Keratinocyte (primary cell): ENCODE results near the gene LHX5. TPM values are rescaled to one million over a fixed set of nuclear protein-coding genes. Genes with fewer than 3 reads are reported as not detected.

Experiments used
- DNase-seq: peaks from one replicate; pipeline ENCODE4 v3.0.0-alpha.2; 2011; ENCODE audit warnings: low read depth, missing footprints, low spot score
- FAIRE-seq: peaks from 2 replicates; lab custom pipeline; 2011; peaks lifted over from hg19 to GRCh38; lab: Jason Lieb, UNC
- H2AFZ ChIP-seq: 2 replicates; pipeline ENCODE4 v1.6.0; 2012; ENCODE audit warnings: low read length, control low read depth, inconsistent platforms; ENCODE audit not compliant: control insufficient read depth
- H3K27ac ChIP-seq: 2 replicates; pipeline ENCODE4 v1.5.1; 2011; ENCODE audit warnings: low read length; ENCODE audit not compliant: control insufficient read depth, insufficient read depth
- H3K27me3 ChIP-seq: 3 replicates; pipeline ENCODE4 v1.6.0; 2011; ENCODE audit warnings: low read length; ENCODE audit not compliant: control insufficient read depth, insufficient read depth; ENCODE audit errors: extremely low read depth
- H3K36me3 ChIP-seq, 2 experiments: 2 replicates in 1 of 2; 3 replicates in 1 of 2; pipeline ENCODE4 v1.5.1; 2011; ENCODE audit warnings: low read length in 2 of 2, mild to moderate bottlenecking in 1 of 2; ENCODE audit not compliant: control insufficient read depth in 2 of 2, insufficient read depth in 2 of 2; ENCODE audit errors: extremely low read depth in 1 of 2
- H3K4me1 ChIP-seq: 3 replicates; pipeline ENCODE4 v1.5.1; 2011; ENCODE audit warnings: low read length; ENCODE audit not compliant: control insufficient read depth, insufficient read depth; ENCODE audit errors: extremely low read depth
- H3K4me2 ChIP-seq: 3 replicates; pipeline ENCODE4 v1.6.0; 2011; ENCODE audit warnings: low read depth, low read length; ENCODE audit not compliant: control insufficient read depth, insufficient read depth; ENCODE audit errors: extremely low read depth
- H3K4me3 ChIP-seq, 3 experiments: fragments of 200-600 bp in 1 of 3; sonication (generic) in 1 of 3; 2 replicates in 2 of 3; 3 replicates in 1 of 3; pipeline ENCODE4 v1.5.1; 2011 to 2016; ENCODE audit warnings: low read length in 3 of 3, mild to moderate bottlenecking in 3 of 3, control low read depth in 2 of 3, inconsistent platforms in 1 of 3, low read depth in 1 of 3, mixed read lengths in 1 of 3, mixed run types in 1 of 3, moderate library complexity in 1 of 3; ENCODE audit not compliant: control insufficient read depth in 2 of 3, insufficient read depth in 2 of 3; ENCODE audit errors: extremely low read depth in 1 of 3
- H3K79me2 ChIP-seq: 2 replicates; pipeline ENCODE4 v1.6.0; 2012; ENCODE audit warnings: low read length; ENCODE audit not compliant: control insufficient read depth, insufficient read depth
- H3K9ac ChIP-seq: 3 replicates; pipeline ENCODE4 v1.6.0; 2011; ENCODE audit warnings: low read length; ENCODE audit not compliant: control insufficient read depth, insufficient read depth; ENCODE audit errors: extremely low read depth
- H3K9me1 ChIP-seq: 3 replicates; pipeline ENCODE4 v1.6.0; 2011; ENCODE audit warnings: low read length; ENCODE audit not compliant: control insufficient read depth, insufficient read depth; ENCODE audit errors: extremely low read depth
- H3K9me3 ChIP-seq: 2 replicates; pipeline ENCODE4 v1.5.1; 2012; ENCODE audit warnings: low read depth, low read length; ENCODE audit not compliant: control insufficient read depth
- H4K20me1 ChIP-seq: 3 replicates; pipeline ENCODE4 v1.6.0; 2011; ENCODE audit warnings: low read length; ENCODE audit not compliant: control insufficient read depth, insufficient read depth; ENCODE audit errors: extremely low read depth
- EZH2 ChIP-seq: IDR thresholded peaks from one replicate; pipeline ENCODE4 v1.6.1; 2012; ENCODE audit warnings: inconsistent platforms, mild to moderate bottlenecking, low read length, moderate library complexity
- dilution Hi-C: fragments of 300-500 bp; cut with MboI; formaldehyde crosslinking; loops from one replicate; pipeline ENCODE4 v1.7.0; 2020; ENCODE audit warnings: low sequenced_read_pairs; ENCODE audit not compliant: extremely low pct_ligation_motif_present
- polyA plus RNA-seq, 5 experiments: library from polyadenylated mRNA; depleted of rRNA in 3 of 5; stranded (reverse) in 3 of 5; stranded (forward) in 1 of 5; unstranded in 1 of 5; fragments of >200 nt; gene quantifications; 1 replicate in 1 of 5; 2 replicates in 3 of 5; 3 replicates in 1 of 5; pipeline versions ENCODE4 v1.2.1 to v1.2.3, GENCODE V29; 2011 to 2012; ENCODE audit warnings: missing spikeins in 2 of 5, low read depth in 1 of 5, low replicate concordance in 1 of 5
- TF ChIP-seq, protein P1 (sequence below), 3 experiments: IDR thresholded peaks in 1 of 3; conservative IDR thresholded peaks in 1 of 3; optimal IDR thresholded peaks in 1 of 3; 2 replicates in 2 of 3; 3 replicates in 1 of 3; pipeline versions ENCODE3 to v1.5.1; 2011; ENCODE audit warnings: low read length in 3 of 3, mild to moderate bottlenecking in 3 of 3, moderate library complexity in 2 of 3, control low read depth in 1 of 3, inconsistent platforms in 1 of 3; ENCODE audit not compliant: insufficient read depth in 2 of 3; ENCODE audit errors: extremely low read depth in 1 of 3

LHX5 gene
- polyA plus RNA-seq, 1 donor (not counting 4 experiments of a cell fraction or from before 2014, with no cell fraction given): 0.04 TPM

DNA sequence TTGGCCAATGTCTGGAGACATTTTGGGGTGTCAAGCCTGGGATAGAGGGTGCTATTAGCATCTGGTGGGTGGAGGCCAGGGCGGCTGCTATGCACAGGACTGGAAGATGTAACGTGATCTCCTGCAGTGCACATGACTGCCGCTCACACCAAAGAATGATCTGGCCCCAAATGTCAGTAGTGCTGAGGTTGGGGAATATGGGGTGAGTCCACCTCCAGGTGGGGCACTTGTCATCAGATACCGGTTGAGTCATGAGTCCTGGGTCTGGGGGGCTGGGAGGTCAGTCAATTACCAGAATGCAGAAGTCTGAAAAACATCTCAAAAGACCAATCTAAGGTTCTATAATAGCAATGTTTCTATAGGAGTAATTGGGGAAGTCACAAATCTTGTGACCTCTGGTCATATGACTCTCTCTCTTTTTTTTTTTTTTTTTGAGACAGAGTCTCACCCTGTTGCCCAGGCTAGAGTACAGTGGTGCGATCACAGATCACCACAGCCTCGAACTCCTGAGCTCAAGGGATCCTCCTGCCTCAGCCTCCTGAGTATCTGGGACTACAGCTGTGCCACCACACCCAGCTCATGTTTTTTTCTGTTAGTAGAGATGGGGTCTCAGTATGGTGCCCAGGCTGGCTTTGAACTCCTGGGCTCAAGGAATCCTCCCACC, 55.4 kb downstream of the LHX5 start:
- Histone ChIP-seq H3K9me3 (no peaks in the 10 kb centered on the region), H3K27ac (no peak overlapping the region), H3K9me1 (no peaks in the 10 kb centered on the region), H3K4me2 (no peak overlapping the region), H3K4me1 (no peaks in the 10 kb centered on the region), H3K9ac (no peak overlapping the region), H2AFZ (no peak overlapping the region), H4K20me1 (no peaks in the 10 kb centered on the region), H3K4me3 (no peak overlapping the region), H3K27me3 (peaks cover 12% of the 10 kb centered on the region), H3K36me3 (no peaks in the 10 kb centered on the region), H3K79me2 (no peaks in the 10 kb centered on the region)
- TF ChIP-seq, protein P1, sequence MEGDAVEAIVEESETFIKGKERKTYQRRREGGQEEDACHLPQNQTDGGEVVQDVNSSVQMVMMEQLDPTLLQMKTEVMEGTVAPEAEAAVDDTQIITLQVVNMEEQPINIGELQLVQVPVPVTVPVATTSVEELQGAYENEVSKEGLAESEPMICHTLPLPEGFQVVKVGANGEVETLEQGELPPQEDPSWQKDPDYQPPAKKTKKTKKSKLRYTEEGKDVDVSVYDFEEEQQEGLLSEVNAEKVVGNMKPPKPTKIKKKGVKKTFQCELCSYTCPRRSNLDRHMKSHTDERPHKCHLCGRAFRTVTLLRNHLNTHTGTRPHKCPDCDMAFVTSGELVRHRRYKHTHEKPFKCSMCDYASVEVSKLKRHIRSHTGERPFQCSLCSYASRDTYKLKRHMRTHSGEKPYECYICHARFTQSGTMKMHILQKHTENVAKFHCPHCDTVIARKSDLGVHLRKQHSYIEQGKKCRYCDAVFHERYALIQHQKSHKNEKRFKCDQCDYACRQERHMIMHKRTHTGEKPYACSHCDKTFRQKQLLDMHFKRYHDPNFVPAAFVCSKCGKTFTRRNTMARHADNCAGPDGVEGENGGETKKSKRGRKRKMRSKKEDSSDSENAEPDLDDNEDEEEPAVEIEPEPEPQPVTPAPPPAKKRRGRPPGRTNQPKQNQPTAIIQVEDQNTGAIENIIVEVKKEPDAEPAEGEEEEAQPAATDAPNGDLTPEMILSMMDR (optimal IDR thresholded peaks at IDR 0.05 in 1 of 3, IDR thresholded peaks at IDR 0.05 in 1 of 3, conservative IDR thresholded peaks at IDR 0.05 in 1 of 3; ENCODE audit: extremely low read depth in 1 of 3, insufficient read depth in 2 of 3, low read length in 3 of 3): no peak
- no peak for TF ChIP-seq EZH2
- dilution Hi-C loops: no loop called here
- FAIRE-seq (no peak), DNase-seq (no peak)

DNA sequence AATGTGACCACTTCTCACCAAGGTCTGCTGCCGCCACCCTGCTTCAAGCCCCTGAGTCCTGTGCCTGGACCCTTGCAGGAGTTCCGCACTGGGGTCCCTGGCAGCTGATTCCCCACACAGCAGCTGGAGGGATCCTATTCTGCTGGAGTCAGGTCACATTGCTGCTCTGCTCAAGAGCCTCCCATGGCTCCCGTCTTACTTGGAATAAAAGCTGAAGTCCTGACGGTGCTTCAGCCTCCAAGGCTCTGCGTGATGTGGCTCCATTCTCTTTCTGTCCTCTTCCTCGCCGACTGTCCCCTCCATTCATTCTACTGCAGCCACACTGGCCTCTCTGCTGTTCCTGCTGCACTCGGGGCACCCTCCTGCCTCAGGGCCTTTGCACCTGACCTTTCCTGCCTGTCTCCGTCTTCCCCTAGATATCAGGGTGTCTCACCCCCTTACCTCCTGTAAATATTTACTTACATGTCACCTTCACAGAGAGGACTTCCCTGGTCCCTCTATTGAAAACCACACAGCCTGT, 57.1 kb downstream of the LHX5 start:
- H3K27me3 ChIP-seq: peaks cover 12% of the 10 kb centered on the region
- no peaks in the 10 kb centered on the region for H3K4me1 ChIP-seq
- no peak overlapping the region for H3K4me2 ChIP-seq
- H3K9me3 ChIP-seq: no peaks in the 10 kb centered on the region
- H3K79me2 ChIP-seq: no peaks in the 10 kb centered on the region
- TF ChIP-seq EZH2: no peak
- TF ChIP-seq, protein P1 (optimal IDR thresholded peaks at IDR 0.05 in 1 of 3, IDR thresholded peaks at IDR 0.05 in 1 of 3, conservative IDR thresholded peaks at IDR 0.05 in 1 of 3; ENCODE audit: extremely low read depth in 1 of 3, insufficient read depth in 2 of 3, low read length in 3 of 3): no peak
- no peak overlapping the region for H3K4me3 ChIP-seq
- FAIRE-seq: no peak
- H3K9me1 ChIP-seq: no peaks in the 10 kb centered on the region
- no peaks in the 10 kb centered on the region for H3K36me3 ChIP-seq
- no peak for DNase-seq
- H4K20me1 ChIP-seq: no peaks in the 10 kb centered on the region
- no peak overlapping the region for H2AFZ ChIP-seq
- H3K27ac ChIP-seq: no peak overlapping the region
- no peak overlapping the region for H3K9ac ChIP-seq
- dilution Hi-C loops: no loop called here
